Caco-2 (cell line): Measurements from ENCODE around the gene OR6X1. TPM values are rescaled to one million over a fixed set of nuclear protein-coding genes. Genes with fewer than 3 reads are reported as not detected.

ENCODE experiments used
- BruUV-seq: library from RNA; stranded (reverse); fragments of 400-500 nt; replicated peaks from 2 replicates; lab custom pipeline; 2021; lab: Mats Ljungman, UMichigan
- CTCF ChIA-PET: fragments of 300-600 bp; sonication (Branson Sonifier 250); formaldehyde crosslinking; loops from one replicate; lab custom pipeline; 2022; ENCODE audit warnings: antibody characterized with exemption; lab: Charles Lee
- POLR2A ChIA-PET: fragments of 300-600 bp; sonication (Branson Sonifier 250); formaldehyde crosslinking; loops from one replicate; lab custom pipeline; 2022; ENCODE audit warnings: antibody characterized with exemption; lab: Charles Lee
- DNase-seq, 2 experiments: peaks; one replicate each; pipeline versions ENCODE4 v3.0.0 to v3.0.0-alpha.2; 2020 to 2022
- H3K27me3 ChIP-seq: replicated peaks from 2 replicates; pipeline ENCODE4 v1.6.0; 2011; ENCODE audit warnings: low read length; ENCODE audit not compliant: control insufficient read depth, insufficient read depth
- H3K36me3 ChIP-seq: 2 replicates; pipeline ENCODE4 v1.5.1; 2011; ENCODE audit warnings: low read length; ENCODE audit not compliant: control insufficient read depth, insufficient read depth
- H3K4me1 ChIP-seq: fragments of 250-450 bp; sonication (Bioruptor Pico); 2 replicates; pipeline ENCODE4 v1.5.1; 2020; ENCODE audit warnings: mild to moderate bottlenecking
- H3K4me3 ChIP-seq: 2 replicates; pipeline ENCODE4 v1.5.1; 2011; ENCODE audit warnings: low read depth, mild to moderate bottlenecking, control low read depth, low read length
- H3K9me3 ChIP-seq: fragments of 250-450 bp; sonication (Bioruptor Pico); 2 replicates; pipeline ENCODE4 v1.5.1; 2020; ENCODE audit warnings: mild to moderate bottlenecking, moderate library complexity
- H3K27ac Mint-ChIP-seq: one replicate; pipeline ENCODE4 v1.8.0; 2022; ENCODE audit warnings: mixed read lengths; ENCODE audit not compliant: unreplicated experiment
- H3K27me3 Mint-ChIP-seq: one replicate; pipeline ENCODE4 v1.8.0; 2022; ENCODE audit warnings: mixed read lengths; ENCODE audit not compliant: insufficient read depth, unreplicated experiment
- H3K36me3 Mint-ChIP-seq: one replicate; pipeline ENCODE4 v1.8.0; 2022; ENCODE audit warnings: mild to moderate bottlenecking, mixed read lengths; ENCODE audit not compliant: insufficient read depth, unreplicated experiment
- H3K4me1 Mint-ChIP-seq: one replicate; pipeline ENCODE4 v1.8.0; 2022; ENCODE audit warnings: low read depth, mixed read lengths; ENCODE audit not compliant: unreplicated experiment
- H3K4me3 Mint-ChIP-seq: one replicate; pipeline ENCODE4 v1.8.0; 2022; ENCODE audit warnings: mild to moderate bottlenecking, moderate library complexity, mixed read lengths; ENCODE audit not compliant: unreplicated experiment
- H3K9me3 Mint-ChIP-seq: one replicate; pipeline ENCODE4 v1.8.0; 2022; ENCODE audit warnings: mixed read lengths; ENCODE audit not compliant: unreplicated experiment
- CTCF ChIP-seq, 2 experiments: fragments of 200-600 bp in 1 of 2; IDR thresholded peaks; 1 replicate in 1 of 2; 2 replicates in 1 of 2; pipeline versions ENCODE4 v1.5.1 to v1.8.0; 2011 to 2022; ENCODE audit warnings: antibody characterized with exemption in 1 of 2, control low read depth in 1 of 2, inconsistent platforms in 1 of 2, low read depth in 1 of 2, low read length in 1 of 2, mild to moderate bottlenecking in 1 of 2, moderate library complexity in 1 of 2; ENCODE audit not compliant: insufficient read depth in 1 of 2, severe bottlenecking in 1 of 2, unreplicated experiment in 1 of 2
- intact Hi-C: fragments of 100-400 bp; cut with micrococcal nuclease; formaldehyde crosslinking; loops from one replicate; pipeline ENCODE4 v1.10.0; 2022; ENCODE audit not compliant: unreplicated experiment
- total RNA-seq: library from RNA; stranded (reverse); gene quantifications from 2 replicates; pipeline ENCODE4 v1.2.3, GENCODE V29; 2022

The OR6X1 gene
- total RNA-seq, 1 experiment from 2014 or later, result not detected

- Mint-ChIP-seq H3K36me3 (no peaks in the 10 kb centered on the region), H3K9me3 (no peaks in the 10 kb centered on the region), H3K4me1 (no peaks in the 10 kb centered on the region), H3K4me3 (no peak overlapping the region), H3K27me3 (no peaks in the 10 kb centered on the region), H3K27ac (no peak overlapping the region)
- intact Hi-C loops, result no loop called here
- POLR2A ChIA-PET, result no interaction called here
- H3K27me3 ChIP-seq, result no peaks in the 10 kb centered on the region
- 0 out of 2 replicates have a peak, but pooled peaks cover 1% of the 10 kb centered on the region for H3K9me3 ChIP-seq
- H3K4me3 ChIP-seq, result no peak overlapping the region
- TF ChIP-seq CTCF (IDR thresholded peaks at IDR 0.05; ENCODE audit: insufficient read depth in 1 of 2, low read depth in 1 of 2, low read length in 1 of 2, severe bottlenecking in 1 of 2, unreplicated experiment in 1 of 2), result no peak
- CTCF ChIA-PET, result no interaction called here
- DNase-seq, result no peak
- BruUV-seq, result no TSS peak
- H3K36me3 ChIP-seq, result no peaks in the 10 kb centered on the region
- no peaks in the 10 kb centered on the region for H3K4me1 ChIP-seq
These were observed 21.0 kb upstream of the OR6X1 start for GRCh38 chr11:123775289-123775688.

- intact Hi-C loops, result no loop called here
- H3K4me1 Mint-ChIP-seq, result no peaks in the 10 kb centered on the region
- no TSS peak for BruUV-seq
- ChIA-PET POLR2A (no interaction called here), CTCF (no interaction called here)
- Histone ChIP-seq H3K4me1 (no peaks in the 10 kb centered on the region), H3K36me3 (no peaks in the 10 kb centered on the region), H3K9me3 (0 out of 2 replicates have a peak, but pooled peaks cover 3% of the 10 kb centered on the region), H3K4me3 (no peak overlapping the region), H3K27me3 (no peaks in the 10 kb centered on the region)
- DNase-seq, result no peak
- no peaks in the 10 kb centered on the region for H3K9me3 Mint-ChIP-seq
- H3K4me3 Mint-ChIP-seq, result no peak overlapping the region
- no peaks in the 10 kb centered on the region for H3K36me3 Mint-ChIP-seq
- H3K27ac Mint-ChIP-seq, result no peak overlapping the region
- no peaks in the 10 kb centered on the region for H3K27me3 Mint-ChIP-seq
- no peak for TF ChIP-seq CTCF (IDR thresholded peaks at IDR 0.05; ENCODE audit: insufficient read depth in 1 of 2, low read depth in 1 of 2, low read length in 1 of 2, severe bottlenecking in 1 of 2, unreplicated experiment in 1 of 2)
These were observed 19.6 kb upstream of the OR6X1 start for GRCh38 chr11:123773959-123774358.

- POLR2A ChIA-PET, result no interaction called here
- no peaks in the 10 kb centered on the region for H3K36me3 ChIP-seq
- CTCF ChIA-PET, result no interaction called here
- Mint-ChIP-seq H3K9me3 (no peaks in the 10 kb centered on the region), H3K27me3 (no peaks in the 10 kb centered on the region), H3K27ac (no peak overlapping the region), H3K4me1 (no peaks in the 10 kb centered on the region), H3K4me3 (no peak overlapping the region), H3K36me3 (no peaks in the 10 kb centered on the region)
- TF ChIP-seq CTCF (IDR thresholded peaks at IDR 0.05; ENCODE audit: insufficient read depth in 1 of 2, low read depth in 1 of 2, low read length in 1 of 2, severe bottlenecking in 1 of 2, unreplicated experiment in 1 of 2), result no peak
- no peaks in the 10 kb centered on the region for H3K27me3 ChIP-seq
- intact Hi-C loops, result no loop called here
- no peak overlapping the region for H3K4me3 ChIP-seq
- H3K4me1 ChIP-seq, result no peaks in the 10 kb centered on the region
- 0 out of 2 replicates have a peak, but pooled peaks cover 3% of the 10 kb centered on the region for H3K9me3 ChIP-seq
- DNase-seq, result no peak
- no TSS peak for BruUV-seq
These were observed 18.7 kb upstream of the OR6X1 start for GRCh38 chr11:123773026-123773425.
